HUES6 (cell line): ENCODE measurements around the gene KIF21A.

Source experiments
- H3K27ac ChIP-seq: 2 replicates; pipeline ENCODE4 v1.7.0; 2013; ENCODE audit warnings: low read depth, mild to moderate bottlenecking, low read length, inconsistent platforms
- H3K27me3 ChIP-seq: 2 replicates; pipeline ENCODE4 v1.6.1; 2013; ENCODE audit warnings: low read length; ENCODE audit not compliant: control insufficient read depth, insufficient read depth
- H3K36me3 ChIP-seq: 2 replicates; pipeline ENCODE4 v1.6.1; 2013; ENCODE audit warnings: low read length; ENCODE audit not compliant: control insufficient read depth, insufficient read depth
- H3K4me1 ChIP-seq: 2 replicates; pipeline ENCODE4 v1.6.1; 2013; ENCODE audit warnings: low read length; ENCODE audit not compliant: control insufficient read depth, insufficient read depth
- H3K4me3 ChIP-seq: 2 replicates; pipeline ENCODE4 v1.5.1; 2013; ENCODE audit warnings: low read depth, low read length
- H3K9ac ChIP-seq: one replicate; pipeline ENCODE4 v1.6.1; 2013; ENCODE audit warnings: mild to moderate bottlenecking, low read length
- H3K9me3 ChIP-seq: 2 replicates; pipeline ENCODE4 v1.6.1; 2013; ENCODE audit warnings: low read depth, low read length; ENCODE audit not compliant: control insufficient read depth, insufficient read depth

The KIF21A gene

DNA sequence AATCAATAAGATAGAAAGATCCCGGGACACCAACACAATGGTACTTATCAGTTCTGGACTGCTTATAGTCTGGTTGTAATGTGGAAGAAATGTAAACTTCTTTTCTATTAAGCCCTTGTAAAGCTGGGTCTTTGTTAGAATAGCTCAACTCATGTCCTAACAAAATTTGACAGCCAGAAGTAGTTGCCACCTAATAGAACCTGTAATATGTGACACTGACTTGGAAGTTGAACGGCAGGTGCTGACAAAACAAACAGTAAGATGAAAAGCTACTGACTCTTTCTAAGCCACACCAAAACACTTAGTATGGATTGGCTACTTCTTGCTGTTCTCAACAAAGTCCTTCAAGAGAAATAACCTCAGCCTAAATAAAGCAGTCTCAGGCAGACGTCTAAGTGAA is 56.6 kb downstream of the KIF21A start:
- Histone ChIP-seq H3K4me1 (peaks cover 4% of the 10 kb centered on the region; the same call in 1 of the 2 replicates), H3K9me3 (no peaks in the 10 kb centered on the region), H3K36me3 (no peaks in the 10 kb centered on the region), H3K4me3 (no peak overlapping the region), H3K27me3 (no peaks in the 10 kb centered on the region), H3K9ac (no peak overlapping the region), H3K27ac (no peak overlapping the region)

DNA sequence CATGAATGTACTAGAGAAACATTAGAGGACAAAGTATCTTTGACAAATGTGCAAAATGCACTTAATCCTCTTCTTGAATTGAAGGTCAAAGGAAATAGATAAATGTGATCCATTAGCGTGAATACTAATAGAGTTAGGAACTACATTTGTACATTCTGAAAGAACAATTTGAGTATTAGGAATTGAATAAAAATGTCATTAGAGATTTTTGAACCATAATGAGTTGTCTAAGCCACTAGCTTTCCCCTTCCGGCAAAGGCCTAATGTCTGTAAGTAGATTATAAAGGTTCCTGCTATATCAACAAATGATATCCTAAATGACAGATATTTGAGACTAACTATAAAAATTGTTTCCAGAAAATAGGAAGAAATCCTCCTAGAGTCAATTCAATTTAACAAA is 59.8 kb downstream of the KIF21A start:
- no peaks in the 10 kb centered on the region for H3K4me1 ChIP-seq

DNA sequence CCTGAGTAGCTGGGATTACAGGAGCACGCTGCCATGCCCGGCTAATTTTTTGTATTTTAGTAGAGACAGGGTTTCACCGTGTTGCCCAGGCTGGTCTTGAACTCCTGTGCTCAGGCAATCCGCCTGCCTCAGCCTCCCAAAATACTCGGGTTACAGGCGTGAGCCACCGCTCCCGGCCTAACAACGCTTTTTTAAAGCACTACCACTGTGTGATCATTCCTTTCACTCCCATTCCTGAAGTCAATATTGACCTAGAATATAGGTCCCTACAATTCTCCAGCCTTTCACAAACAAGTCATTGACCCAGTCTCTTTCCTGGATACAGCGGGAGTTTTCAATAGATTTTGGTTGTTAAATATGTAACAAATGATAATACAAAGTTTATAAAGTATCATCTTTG is 62.8 kb downstream of the KIF21A start:
- no peaks in the 10 kb centered on the region for H3K4me1 ChIP-seq
- no peaks in the 10 kb centered on the region for H3K9me3 ChIP-seq

More for the DNA sequence above, 59.8 kb downstream of the KIF21A start:
- Histone ChIP-seq H3K27ac (no peak overlapping the region), H3K27me3 (no peaks in the 10 kb centered on the region), H3K36me3 (no peaks in the 10 kb centered on the region), H3K9ac (no peak overlapping the region), H3K9me3 (no peaks in the 10 kb centered on the region), H3K4me3 (no peak overlapping the region)

DNA sequence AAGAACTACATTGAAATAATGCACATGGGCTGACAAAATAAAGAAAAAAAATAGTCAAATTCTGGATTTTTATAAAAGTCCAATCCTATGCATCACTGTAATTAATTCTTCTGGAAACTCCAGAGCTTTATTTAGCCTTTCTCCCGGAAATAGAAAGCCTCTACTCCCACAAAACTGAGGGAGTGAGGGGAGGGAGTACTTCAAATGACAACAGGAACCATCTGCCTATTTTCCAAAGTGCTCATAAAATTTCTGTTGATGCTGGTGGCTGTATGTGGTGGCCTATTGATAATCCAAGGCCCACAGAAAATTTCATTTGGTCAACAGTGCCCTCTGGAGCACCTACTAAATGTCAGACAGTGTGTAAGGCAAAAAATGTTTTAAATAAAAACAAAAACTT is 64.6 kb downstream of the KIF21A start:
- no peaks in the 10 kb centered on the region for H3K9me3 ChIP-seq
- H3K4me3 ChIP-seq: no peak overlapping the region
- no peaks in the 10 kb centered on the region for H3K36me3 ChIP-seq
- H3K27ac ChIP-seq: no peak overlapping the region
- no peaks in the 10 kb centered on the region for H3K27me3 ChIP-seq
- peaks cover 6% of the 10 kb centered on the region; the same call in 1 of the 2 replicates for H3K4me1 ChIP-seq
- H3K9ac ChIP-seq: no peak overlapping the region

More for the DNA sequence above, 62.8 kb downstream of the KIF21A start:
- no peak overlapping the region for H3K4me3 ChIP-seq
- H3K27me3 ChIP-seq: no peaks in the 10 kb centered on the region
- no peak overlapping the region for H3K9ac ChIP-seq
- H3K27ac ChIP-seq: no peak overlapping the region
- H3K36me3 ChIP-seq: no peaks in the 10 kb centered on the region

DNA sequence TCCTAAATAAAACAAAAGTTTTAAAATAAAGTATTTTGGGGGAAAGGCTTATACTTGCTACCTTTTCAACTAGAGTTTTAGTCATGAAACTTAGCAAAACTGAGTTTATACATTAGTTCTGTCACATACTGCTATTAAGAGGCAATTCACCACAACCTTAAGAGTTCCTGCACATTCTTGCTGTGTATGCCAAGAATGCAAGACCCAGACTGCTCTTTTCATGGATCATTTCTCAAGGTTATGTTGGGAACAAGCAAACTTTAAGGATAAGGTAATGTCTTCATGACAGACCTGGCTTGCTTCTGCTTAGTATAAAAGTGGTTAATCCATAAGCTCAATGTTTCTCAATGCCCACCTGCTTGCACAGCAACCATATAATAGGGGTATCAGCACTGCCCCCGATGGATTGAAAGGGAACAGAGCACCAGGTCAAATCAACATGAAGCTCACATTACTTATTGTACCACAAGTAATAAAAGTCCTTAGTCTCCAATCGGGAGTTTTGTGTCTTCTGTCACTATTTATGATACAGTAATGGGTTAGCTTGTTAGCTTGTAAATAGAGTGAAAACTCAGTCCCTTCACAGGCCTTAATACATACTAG is 67.6 kb downstream of the KIF21A start:
- H3K9ac ChIP-seq: no peak overlapping the region
- no peak overlapping the region for H3K4me3 ChIP-seq
- H3K36me3 ChIP-seq: no peaks in the 10 kb centered on the region
- no peaks in the 10 kb centered on the region for H3K9me3 ChIP-seq
- H3K27me3 ChIP-seq: no peaks in the 10 kb centered on the region
- H3K27ac ChIP-seq: no peak overlapping the region
- peaks cover 8% of the 10 kb centered on the region; the same call in 1 of the 2 replicates for H3K4me1 ChIP-seq

DNA sequence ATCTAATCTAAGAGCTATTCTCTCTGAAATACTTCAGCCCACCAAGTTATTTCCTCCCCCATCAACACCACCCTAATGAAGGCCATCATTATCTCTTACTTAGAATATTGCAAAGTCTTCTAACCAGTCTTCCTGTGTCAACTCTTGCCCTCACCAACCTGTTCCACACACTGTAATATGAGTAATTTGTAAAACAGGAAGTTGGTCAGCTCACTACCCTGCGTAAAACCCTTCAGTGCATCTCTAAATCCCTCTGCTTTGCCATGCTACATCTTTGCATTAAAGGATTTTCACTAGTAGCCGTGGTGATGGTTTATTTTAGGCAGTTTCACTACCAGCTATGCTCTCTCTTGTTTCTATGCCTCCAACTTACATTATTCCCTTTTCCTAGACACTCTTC is 70.0 kb downstream of the KIF21A start:
- H3K27ac ChIP-seq: no peak overlapping the region
- no peaks in the 10 kb centered on the region for H3K9me3 ChIP-seq
- H3K9ac ChIP-seq: no peak overlapping the region
- H3K36me3 ChIP-seq: no peaks in the 10 kb centered on the region
- peaks cover 8% of the 10 kb centered on the region; the same call in 1 of the 2 replicates for H3K4me1 ChIP-seq
- no peaks in the 10 kb centered on the region for H3K27me3 ChIP-seq
- no peak overlapping the region for H3K4me3 ChIP-seq

DNA sequence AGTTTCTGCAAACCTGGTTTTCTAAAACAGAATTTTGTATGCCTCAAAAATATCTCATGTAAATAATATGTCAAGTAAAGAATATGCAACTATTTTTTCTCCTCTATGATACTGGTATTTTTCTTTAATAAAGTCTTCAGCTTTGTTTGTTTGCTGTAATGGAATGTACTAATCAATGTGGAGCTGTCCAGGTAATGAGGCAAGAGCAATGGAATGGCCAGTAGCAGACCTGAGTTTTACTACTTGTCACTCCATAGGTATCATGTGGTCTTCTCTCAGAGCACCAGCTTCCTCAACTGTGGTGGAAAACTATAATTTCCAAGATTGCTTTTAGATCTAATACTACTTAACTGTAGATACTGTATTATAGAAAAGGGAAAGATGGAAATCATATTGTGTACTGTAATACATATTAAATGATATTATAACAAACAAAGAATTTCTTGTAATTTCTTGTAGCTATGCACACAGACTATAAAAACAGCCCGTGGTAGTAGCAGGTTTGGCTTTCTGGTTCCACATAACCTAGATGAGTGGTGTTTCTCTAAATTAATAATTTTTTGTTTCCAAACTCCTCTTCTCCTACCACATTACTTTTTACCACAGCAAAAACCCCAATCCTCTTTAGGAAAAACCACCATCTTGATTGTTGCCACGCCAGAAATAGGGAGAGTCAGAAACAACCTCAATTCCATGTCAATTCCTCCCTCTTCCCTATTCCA is 70.6 kb downstream of the KIF21A start:
- no peaks in the 10 kb centered on the region for H3K36me3 ChIP-seq

DNA sequence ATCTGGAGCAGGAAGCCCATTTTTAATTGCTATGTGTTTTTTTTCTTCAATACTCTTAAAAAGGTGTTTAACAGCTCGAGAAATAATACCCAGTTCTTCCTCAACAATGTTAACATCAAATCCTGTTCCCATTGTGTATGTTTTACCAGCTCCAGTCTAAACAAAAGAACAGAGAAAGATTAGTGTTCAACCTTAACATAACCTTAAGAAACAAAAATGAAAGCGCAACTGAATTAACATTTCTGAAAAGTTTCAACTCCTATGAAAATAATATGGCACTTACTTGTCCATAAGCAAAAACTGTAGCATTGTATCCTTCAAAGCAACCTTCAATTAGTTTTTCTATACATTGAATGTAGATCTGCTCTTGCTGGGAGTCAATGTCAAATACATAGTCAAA is 73.2 kb downstream of the KIF21A start:
- Histone ChIP-seq H3K27me3 (no peaks in the 10 kb centered on the region), H3K9ac (no peak overlapping the region), H3K36me3 (no peaks in the 10 kb centered on the region), H3K9me3 (no peaks in the 10 kb centered on the region), H3K27ac (no peak overlapping the region), H3K4me1 (peaks cover 8% of the 10 kb centered on the region; the same call in 1 of the 2 replicates), H3K4me3 (no peak overlapping the region)

More for the DNA sequence above, 70.6 kb downstream of the KIF21A start:
- no peak overlapping the region for H3K9ac ChIP-seq
- H3K4me3 ChIP-seq: no peak overlapping the region
- H3K9me3 ChIP-seq: no peaks in the 10 kb centered on the region
- H3K4me1 ChIP-seq: peaks cover 8% of the 10 kb centered on the region; the same call in 1 of the 2 replicates
- no peaks in the 10 kb centered on the region for H3K27me3 ChIP-seq
- H3K27ac ChIP-seq: no peak overlapping the region

DNA sequence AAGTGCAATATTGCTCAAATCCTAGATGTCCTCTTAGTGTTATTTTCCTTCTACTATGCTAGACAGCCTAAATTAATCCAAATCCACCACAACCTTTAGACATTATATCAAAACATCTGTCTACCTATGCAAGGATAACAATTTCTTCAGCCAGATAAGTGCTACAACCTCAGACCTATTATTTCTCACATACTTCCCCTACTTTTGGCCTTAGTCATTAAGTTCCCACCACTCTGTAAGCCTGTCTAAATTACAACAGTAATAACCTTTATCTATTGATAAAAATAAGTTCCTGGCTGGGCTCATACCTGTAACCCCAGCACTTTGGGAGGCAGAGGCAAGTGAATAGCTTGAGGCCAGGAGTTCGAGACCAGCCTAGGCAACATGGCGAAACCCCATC is 74.0 kb downstream of the KIF21A start:
- H3K4me3 ChIP-seq: no peak overlapping the region
- no peaks in the 10 kb centered on the region for H3K9me3 ChIP-seq
- H3K27me3 ChIP-seq: no peaks in the 10 kb centered on the region
- H3K36me3 ChIP-seq: no peaks in the 10 kb centered on the region
- H3K9ac ChIP-seq: no peak overlapping the region
- H3K4me1 ChIP-seq: peaks cover 7% of the 10 kb centered on the region; the same call in 1 of the 2 replicates
- no peak overlapping the region for H3K27ac ChIP-seq

DNA sequence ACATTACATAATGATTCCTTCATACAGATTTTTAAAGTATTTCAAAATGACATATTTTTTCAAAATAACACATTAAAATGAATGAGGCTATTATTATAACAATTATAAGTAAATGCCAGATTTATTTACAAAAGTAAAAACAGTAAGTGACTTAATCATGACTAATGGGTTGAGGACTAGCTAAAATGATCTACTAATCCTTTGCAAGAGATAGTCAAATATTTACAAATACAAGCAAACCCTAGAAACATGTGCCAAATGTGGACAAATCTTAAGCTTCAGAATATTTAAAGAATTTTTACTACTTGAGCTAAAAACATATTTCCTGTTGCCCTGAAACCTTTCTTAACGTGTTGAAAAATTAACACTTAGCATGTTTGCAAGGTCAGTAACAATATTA is 74.8 kb downstream of the KIF21A start:
- H3K27ac ChIP-seq: no peak overlapping the region
- no peaks in the 10 kb centered on the region for H3K27me3 ChIP-seq
- no peak overlapping the region for H3K4me3 ChIP-seq
- H3K9me3 ChIP-seq: no peaks in the 10 kb centered on the region
- no peaks in the 10 kb centered on the region for H3K36me3 ChIP-seq
- 0 out of 2 replicates have a peak, but pooled peaks cover 2% of the 10 kb centered on the region for H3K4me1 ChIP-seq
- no peak overlapping the region for H3K9ac ChIP-seq

DNA sequence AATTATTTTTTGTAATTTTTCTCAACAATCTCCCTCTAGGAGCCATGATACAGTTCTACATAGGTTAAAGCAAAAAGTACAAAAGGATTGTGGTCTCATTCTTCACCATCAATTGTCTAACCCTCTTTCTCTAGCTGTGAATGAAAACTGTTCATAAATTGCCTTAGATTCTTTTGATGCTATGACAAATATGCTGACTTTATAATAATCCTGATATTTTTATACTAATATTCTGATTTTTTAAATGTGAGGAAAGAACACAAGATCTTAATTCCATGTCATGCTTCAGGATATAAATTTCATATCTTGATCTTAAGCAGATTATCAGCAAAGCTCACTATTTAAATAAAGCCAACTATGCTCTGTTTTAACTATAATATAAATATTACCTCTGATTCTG is 75.4 kb downstream of the KIF21A start:
- Histone ChIP-seq H3K4me1 (no peaks in the 10 kb centered on the region), H3K4me3 (no peak overlapping the region), H3K9ac (no peak overlapping the region), H3K27ac (no peak overlapping the region), H3K36me3 (no peaks in the 10 kb centered on the region), H3K9me3 (no peaks in the 10 kb centered on the region), H3K27me3 (no peaks in the 10 kb centered on the region)
